GM19438 (cell line): ENCODE results near the gene AHI1.
"Not testable (repeated sequence)": the region's sequence is repeated elsewhere in the genome, so short reads cannot be mapped to it uniquely, and the experiment has no call there.

Source experiments
- ATAC-seq: cut with Tn5 transposase; IDR thresholded peaks from one replicate; pipeline ENCODE4 v1.9.1; 2021; ENCODE audit warnings: low read depth; ENCODE audit not compliant: unreplicated experiment

The AHI1 gene

DNA sequence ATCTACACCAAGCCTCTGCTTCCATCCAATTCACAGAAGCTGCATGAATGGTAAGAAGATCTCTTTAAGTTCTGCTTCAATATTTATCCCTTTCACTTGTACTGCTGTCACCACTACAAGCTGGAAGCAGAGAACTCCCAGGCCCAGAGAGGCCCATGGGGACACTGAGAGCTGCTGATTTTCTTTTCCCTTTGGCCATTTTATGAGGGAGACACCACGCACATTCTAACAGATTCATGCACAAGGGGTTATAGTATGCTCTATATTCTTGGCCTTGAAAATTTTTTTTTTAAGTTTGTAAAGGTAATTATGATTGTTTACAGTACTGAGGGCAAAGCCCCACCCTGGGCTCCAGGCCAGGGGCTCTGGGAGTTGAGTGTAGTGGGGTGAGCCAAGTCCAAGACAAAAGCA, 228.1 kb downstream of the AHI1 start:
- ATAC-seq, result no peak

DNA sequence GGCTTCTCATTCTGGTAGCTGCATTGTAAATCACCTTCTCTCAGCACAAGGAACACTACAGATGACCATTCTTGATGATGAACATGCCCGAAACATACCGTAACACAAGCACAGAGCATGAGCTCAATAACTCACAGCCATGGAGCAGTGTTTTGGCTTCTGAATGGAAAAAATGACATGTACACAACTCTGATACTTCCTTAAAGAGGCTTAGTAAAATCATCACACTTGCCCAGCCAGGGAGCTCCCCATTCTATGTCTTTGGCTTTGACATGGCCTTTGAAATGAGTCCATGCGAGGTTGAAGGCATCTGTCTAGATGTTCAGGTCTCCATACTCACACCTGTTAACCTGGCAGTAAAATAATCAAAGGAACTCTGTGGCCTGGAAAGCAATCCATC, 228.8 kb downstream of the AHI1 start:
- no peak for ATAC-seq

DNA sequence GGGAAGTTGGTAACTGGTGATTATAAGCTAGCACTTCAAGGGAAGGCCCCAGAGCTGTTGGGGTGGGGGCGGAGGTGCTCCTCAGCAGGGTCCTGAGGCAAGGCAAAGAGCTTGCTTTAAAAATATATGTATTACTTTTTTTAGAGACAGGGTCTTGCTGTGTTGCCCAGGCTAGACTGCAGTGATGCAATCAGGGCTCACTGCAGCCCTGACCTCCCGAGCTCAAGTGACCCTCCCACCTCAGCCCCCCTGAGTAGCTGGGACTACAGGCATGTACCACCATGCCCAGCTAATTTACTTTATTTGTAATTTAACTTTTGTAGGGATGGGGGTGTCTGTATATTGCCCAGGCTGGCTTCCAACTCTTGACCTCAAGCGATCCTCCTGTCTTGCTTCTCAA, 229.3 kb downstream of the AHI1 start:
- no peak for ATAC-seq

DNA sequence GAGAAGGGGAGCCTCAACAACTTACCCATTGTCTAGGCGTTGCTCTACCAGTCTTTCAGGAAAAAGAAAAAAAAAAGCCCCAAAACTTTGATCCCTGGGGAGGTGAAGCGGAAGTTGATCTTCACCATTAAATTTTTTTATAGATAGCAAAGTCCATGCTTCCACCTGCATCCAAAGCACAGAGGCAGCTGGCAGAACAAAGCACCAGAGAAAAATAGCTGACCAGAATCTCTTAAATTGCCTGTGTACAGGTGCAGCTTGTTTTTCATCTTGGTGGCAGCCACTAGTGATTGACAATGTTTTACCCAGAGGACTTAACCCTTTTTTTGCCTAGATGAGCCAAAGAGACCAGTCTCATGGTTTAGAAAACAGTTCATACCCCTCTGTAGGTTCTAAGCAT, 230.5 kb downstream of the AHI1 start:
- ATAC-seq, result no peak

DNA sequence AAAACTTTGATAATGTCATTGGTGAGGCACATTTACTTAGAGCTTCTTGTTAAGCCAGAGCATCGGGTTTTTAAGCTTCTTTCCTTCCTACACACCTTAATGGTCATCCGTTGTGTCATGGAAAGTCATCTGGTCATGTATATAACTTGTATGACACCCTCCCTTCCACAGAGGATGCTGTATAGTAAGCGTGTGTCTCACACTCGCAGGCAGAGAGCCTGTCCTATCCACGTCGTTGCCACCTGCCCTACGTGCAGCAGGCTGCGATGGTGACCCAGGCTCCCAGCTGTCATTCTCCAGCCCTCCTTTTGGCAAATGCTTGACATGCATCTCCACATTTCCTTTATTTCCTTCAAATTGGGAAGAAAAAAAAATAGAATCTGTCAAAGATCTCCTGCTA, 230.9 kb downstream of the AHI1 start:
- ATAC-seq, result no peak

DNA sequence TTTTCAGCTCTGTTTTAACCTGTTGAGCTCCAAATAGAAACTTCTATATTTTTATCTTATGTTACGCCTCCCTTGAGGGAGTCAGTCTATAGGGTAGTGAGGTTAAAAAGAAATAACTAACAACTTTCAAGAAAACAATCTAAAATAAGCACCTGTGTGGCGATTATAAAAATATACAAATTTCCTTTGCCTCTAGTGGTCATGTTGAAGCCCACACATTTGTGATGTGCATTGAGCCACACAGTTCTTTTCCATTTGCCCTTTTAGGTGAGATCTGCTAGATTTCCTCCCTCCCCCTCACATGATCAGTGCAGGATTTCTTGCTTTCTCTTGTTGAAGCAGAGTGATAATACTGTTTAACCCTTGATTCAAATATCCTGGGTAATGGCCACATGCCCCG, 232.3 kb downstream of the AHI1 start:
- ATAC-seq, result no peak

DNA sequence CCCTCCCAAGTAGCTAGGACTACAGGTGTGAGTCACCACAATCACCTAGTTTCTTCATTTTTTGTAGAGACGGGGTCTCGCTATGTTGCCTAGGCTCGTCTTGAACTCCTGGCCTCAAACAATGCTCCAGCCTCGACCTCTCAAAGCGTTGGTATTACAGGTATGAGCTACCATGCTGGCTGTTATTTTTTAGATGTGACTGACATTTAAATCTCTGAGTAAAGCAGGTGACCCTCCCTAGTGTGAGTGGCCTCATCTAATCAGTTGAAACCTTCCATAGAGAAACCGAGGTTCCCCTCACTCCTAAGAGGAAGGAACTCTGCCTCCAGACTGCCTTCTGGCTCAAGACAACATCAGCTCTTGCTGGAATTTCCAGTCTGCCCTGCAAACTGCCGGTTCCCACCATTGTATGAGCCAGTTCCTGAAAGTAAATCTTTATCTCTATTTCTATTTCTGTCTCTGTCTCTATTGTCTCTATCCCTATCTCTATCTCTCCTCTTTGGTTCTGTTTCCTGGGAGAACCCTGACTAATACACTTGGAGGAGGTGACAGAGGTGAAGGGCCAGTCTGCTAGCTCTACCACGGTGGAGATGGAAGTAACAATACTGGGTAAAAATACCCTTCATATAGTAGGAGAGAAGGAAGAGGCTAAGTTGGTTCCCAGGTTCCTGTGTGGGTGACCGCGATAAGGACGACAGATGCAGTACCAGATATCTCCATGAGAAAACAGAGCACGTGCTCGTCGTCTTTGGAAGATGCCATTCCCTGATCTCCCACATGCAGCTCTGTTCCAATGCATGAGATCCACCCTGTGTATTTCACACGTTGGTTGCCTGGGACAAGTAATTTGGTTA, 235.4 kb downstream of the AHI1 start:
- no peak for ATAC-seq

DNA sequence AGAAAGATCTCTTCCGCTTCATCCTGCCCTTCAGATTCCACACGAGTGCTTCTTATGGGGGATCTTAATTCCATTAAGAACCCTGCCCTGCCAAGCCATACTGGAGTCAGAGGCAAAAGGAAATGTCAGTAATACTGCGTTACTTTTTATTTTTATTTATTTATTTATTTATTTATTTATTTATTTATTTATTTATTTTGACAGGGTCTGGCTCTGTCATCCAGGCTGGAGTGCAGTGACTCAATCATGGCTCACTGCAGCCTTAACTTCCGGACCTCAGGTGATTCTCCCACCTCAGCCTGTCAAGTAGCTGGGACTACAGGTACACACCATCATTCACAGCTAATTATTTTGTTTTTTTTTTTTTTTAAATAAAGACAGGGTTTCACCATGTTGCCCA, 236.9 kb downstream of the AHI1 start:
- ATAC-seq, result no peak

DNA sequence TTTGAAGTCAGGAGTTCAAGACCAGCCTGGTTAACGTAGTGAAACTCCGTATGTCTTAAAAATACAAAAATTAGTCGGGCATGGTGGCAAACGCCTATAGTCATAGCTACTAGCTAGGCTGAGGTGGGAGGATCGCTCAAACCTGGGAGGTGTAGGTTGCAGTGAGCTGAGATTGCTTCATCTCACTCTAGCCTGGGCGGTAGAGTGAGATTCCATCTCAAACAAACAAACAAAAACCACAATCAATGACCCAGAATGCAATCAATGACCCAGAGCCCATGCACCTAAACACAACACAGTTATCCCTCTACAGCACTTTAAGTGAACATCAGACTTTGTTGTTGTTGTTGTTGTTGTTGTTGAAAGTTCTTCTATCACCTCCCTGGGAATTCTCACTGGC, 238.6 kb downstream of the AHI1 start:
- no peak for ATAC-seq

DNA sequence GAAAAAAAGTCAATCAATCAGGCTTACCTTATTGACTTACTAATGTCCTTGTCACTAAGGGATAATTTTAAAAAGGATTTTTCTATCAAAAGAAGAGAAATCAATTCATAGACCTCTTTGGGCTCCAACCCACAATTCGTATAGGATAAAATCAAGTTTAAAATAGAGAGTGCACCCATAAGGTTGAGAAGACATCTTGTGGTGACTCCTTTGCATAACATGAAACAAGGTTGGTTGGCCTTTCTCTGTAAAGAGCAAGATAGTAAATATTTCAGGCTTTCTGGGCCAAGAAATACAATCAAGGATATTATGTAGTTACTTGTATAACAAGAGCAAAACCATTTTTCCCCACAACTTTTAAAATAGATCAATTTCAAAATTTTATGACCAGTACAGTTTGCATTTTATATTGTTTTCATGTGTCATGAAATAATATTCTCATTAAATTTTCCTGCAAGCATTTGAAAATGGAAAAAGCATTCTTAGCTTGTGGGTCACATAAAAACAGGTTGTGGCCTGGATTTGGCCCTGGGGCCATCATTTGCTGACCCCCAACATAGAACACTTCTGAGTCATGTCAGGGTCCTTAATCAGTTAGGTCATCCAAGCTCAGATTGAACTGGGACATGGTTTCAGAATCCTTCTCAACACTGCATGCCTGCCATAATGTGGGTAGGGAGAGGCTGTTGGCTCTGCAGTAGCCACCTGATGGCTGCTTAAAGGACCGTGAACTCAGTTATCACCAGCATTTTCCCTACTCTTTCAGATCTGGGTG, 239.7 kb downstream of the AHI1 start:
- no peak for ATAC-seq

DNA sequence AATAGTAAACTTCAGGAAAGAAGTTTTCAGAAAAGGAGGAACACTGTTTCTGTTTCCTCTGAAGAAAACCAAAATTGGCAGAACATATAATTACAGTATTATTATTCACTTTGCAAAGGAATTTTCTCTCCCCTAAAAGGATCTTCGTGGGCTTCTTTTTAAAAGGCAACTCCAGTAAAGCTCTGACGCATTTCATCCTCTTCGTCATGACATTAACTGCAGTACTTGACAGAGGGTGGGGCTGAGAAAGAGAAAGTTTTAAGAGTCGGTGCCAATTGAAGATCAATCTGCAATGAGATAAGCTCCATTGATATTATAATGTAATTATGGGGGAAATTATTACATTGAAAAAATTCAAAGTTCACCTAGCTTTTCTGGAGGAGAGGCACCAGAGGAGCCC, 240.7 kb downstream of the AHI1 start:
- ATAC-seq, result no peak

DNA sequence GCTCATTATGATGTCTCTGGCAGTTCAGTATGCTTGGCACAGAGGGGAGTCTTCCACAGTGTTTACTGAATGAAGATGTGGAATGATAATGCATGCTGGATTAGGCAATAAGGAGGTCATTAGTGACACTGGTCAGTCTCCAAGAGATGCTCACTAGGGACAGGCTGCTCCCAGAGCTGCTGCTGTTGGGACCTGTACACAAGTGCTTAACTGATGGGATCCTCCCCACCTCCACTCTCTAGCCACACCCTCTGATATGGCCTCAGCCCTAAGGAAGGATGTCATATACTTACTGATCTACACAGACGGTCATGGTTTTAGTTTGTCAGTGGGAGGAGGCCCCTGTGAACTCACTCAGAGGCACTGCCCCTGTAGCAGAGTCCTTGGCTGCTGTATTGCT, 243.1 kb downstream of the AHI1 start:
- ATAC-seq, result no peak

DNA sequence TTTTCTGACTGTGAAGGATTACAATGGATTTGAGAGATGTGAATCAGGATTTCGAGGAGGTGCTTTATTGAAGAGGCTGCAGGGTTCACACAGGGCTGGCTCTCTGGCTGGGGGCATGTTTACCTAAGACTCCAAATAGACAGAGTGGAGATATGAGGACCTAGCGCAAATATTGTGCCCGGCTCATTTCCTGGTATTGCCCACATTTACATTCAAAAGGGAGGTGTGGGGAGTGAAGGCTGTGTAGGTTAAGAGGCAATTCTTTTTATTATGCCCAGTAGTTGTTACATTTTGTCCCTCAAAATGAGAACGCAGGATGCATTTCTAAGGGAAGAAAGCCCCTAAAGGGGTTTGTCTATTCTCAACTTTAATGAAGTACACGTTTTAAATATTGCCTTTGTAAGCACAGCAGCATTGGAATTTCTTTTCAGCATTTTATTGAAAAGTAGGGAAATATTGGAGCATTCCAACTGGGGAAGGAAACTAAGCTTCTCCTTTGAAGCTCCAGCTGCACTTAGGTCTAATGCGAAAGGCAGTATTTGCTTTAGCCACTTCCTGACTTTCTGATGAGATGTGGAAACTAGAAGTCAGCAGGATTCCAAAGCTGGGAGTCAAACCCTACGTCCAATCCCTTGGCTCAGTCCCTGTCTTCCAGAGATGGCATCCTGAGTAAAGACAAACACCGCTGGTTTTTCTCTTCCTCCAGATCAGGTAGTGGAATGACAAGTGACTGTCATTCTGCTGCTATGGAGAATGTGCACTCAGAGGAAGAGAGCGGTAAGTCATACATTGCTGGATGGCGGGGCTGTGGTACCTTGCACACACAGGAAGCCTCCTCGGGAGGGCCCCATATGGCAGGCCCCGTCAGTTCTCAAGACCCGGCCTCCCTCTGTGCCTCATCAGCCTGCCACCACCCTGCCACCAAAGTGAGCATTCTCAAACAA, 245.8 kb downstream of the AHI1 start:
- no peak for ATAC-seq

DNA sequence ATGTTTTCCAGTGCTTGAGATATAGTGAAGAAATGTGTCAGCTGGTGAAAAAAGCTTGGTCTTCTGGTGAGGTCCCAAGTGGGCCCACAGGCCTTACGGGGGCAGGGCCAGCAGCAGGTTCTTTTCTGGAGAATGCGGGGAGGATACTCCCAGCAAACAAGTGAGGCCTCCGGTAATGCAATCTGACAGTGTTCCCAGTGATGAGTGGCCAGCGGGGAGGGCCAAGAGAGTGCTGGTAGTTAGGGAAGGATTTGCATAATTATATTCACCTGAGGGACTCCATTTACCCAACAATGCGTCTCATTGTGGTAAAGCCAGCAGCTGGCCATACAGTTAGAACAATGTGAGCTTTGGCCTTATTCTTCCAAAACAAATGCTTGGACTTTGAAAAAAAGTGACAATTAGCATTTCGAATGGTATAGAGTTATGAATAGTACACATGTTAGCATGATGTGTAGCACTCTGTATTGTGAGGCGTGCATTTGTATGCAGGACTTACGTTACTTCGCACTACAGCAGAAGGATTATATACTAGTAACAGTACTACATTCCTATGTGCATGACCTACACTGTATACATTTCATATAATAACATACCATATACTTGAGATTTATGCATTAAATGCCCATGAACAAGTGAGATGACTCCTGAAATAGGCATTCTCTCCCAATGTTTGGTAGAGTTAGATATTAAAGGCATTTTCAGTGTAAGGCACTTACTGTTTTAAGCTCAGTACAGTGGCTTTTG, 246.6 kb downstream of the AHI1 start:
- no peak for ATAC-seq

DNA sequence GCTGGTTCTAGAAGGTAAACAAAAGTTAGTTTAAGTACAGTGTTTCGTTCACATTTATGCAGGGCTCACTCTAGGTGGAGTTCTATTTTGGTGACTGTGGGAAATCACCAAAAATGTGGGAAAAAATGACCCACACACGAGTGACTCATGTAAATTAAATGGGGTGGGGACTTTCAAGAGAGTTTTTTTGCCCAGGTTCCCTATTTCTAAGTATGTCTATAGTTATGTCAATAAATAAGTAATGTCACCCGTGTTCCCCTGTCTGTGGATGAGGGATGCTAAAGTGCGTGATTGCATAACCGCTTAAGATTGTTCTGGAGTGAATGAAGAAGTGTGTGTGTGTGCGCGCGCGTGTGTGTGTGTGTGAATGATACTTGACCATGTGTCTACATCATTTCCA, 247.3 kb downstream of the AHI1 start:
- ATAC-seq, result no peak

DNA sequence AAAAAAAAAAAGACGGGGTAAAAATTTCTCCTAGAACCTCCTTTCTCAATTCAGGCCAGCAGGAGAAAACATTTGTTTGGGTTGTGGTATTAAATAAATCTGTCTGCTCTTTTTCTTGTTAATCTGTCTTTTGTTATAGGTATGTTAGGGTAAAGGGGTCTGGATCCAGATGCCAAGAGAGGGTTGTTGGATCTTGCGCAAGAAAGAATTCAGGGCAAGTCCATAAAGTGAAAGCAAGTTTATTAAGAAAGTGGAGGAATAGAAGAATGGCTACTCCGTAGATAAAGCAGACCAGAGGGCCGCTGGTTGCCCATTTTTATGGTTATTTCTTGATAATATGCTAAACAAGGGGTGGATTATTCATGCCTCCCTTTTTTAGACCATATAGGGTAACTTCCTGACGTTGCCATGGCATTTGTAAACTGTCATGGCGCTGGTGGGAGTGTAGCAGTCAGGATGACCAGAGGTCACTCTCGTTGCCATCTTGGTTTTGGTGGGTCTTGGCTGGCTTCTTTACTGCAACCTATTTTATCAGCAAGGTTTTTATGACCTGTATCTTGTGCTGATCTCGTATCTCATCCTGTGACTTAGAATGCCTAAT, 251.0 kb downstream of the AHI1 start:
- ATAC-seq, result not testable (repeated sequence)

DNA sequence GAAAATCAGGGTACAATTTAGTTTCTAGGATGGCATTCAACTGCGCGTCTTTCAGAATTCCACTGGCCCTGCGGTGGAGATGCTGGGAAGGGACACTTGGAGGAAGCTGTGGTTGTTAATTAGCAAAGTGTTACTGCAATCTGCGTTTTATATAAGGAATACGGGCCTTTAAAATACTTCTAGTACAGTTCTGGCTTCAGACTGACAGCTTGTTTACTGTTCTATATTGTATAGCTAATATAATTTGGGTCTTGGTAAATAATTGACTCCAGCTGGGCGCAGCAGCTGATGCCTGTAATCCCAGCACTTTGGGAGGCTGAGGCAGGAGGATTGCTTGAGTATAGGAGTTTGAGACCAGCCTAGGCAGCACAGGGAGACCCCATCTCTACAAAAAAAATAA, 252.7 kb downstream of the AHI1 start:
- ATAC-seq, result no peak

DNA sequence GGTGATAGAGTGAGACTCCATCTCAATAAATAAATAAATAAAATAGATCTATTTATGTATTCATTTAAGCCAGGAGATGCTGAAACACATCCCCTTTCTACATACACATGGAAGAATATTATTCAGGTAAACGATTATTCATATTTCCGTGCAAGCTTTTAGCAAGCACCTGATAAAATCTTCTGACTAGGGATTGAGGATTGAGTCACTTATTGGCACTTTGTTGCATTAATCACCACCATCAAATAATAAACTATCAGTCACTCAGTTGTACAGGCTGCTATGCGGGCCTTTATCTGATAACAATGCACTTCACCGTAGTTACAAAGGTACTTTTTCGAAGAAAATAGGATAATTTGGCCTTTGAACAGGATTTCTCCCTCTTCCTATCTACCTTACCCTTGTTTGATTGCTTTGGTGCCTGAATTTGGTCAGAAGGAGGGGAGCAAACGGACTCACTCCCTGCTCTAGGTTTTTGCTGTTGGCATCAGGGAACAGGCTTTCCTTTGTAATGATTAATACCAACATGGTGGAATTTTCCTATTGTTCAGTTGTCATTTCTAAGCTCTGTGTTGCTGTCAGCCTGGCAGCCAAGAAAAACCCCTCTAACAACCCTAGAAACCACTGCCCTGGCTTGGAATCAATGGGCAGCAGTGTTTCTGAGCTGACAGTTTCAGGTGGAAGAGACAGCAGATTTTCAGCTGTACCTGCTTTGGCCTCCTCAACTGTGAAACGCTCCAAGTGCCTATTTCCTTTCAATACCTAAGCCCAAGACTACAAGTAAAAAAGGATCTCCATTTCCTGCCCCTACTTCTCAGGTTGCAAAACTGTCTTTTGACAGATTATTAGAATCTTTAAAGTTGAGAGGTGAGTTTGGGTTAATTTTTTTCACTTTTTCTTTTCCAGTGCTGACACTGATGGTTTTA, 253.4 kb downstream of the AHI1 start:
- ATAC-seq, result no peak

DNA sequence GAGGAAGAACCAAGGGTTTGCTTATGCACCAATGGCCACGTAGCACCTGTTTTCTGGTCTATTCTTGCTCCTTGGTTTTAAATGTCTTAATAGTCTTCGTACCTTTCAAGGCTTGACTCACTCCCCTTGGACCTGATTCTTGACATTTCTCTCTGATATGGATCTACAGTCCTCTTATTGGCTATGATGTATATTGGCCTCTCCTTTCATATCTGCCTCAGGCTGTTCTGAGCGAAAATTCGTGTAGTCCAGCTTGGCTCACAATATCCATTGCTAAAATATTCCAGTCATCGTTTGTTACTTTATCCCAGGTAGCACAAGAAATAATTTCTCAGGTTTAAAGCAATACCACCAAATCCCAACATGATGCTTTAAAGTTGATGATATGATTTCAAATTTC, 256.8 kb downstream of the AHI1 start:
- ATAC-seq, result no peak
